ENCODE data around the gene MERTK.
"Not testable (repeated sequence)": the region's sequence is repeated elsewhere in the genome, so short reads cannot be mapped to it uniquely, and the experiment has no call there.

The MERTK gene

DNA sequence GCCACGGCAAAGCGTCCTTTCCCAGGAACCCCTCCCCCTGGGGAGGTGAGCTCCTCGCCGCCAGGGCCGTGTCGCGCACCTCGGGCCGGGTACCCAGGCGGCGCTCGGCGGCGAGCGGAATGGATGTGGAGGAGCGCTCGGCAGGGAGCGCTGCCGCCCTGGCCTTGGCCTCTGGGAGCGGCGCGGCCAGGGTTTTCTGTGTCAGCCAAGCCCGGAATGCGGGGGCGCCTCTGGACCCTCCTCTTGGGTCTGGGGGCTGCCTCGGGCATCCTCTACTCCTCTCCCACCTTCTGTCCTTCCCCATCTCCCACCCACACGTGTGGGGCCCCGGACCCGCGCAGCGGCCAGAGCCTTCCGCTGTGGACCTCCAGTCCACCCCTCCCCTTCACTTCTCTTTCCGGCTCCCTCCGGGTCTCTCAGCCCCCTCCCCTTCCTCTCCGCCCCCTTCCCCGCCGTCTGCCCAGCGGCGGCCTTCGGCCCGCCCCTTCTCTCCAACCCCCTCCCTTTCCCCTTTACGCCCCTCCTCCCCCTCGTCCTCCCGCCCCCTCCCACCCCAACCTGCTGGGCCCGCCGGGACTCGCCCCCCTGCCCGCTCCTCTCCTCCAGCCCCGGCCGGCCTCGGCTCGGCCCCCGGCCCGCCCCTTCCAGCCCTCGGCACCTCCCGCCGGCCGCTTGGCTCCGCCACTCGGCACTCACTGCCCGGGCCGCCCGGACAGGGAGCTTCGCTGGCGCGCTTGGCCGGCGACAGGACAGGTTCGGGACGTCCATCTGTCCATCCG is at the start of gene MERTK:
TSS of gene MERTK (plus strand) at position 684 of the 779 bp plus-strand sequence. CDS start 129 bp downstream, outside the sequence.
- peak; percentile 50 to 71 for DNase-seq

- DNase-seq, result not testable (repeated sequence)
Observed at GRCh38 chr2:111850646-111851045, 47.8 kb upstream of the MERTK start.

DNA sequence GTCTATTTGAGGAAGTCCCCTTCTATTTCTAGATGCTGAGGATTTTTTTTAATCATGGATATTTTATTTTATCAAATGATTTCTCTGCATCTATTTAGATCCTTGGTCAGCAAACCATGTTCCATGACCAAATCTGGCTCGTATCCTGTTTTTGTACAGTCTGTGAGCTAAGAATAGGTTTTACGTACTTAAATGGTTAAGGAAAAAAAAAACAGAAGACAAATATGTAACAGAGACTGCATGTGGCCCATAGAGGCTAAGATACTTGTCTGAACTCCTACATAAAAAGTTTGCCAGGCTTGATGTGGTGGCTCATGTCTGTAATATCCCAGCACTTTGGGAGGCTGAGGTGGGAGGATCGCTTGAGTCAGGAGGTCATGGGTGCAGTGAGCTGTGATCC is 45.9 kb upstream of the MERTK start:
- not testable (repeated sequence) for DNase-seq

- not testable (repeated sequence) for DNase-seq
Observed at GRCh38 chr2:111860005-111860404, 38.4 kb upstream of the MERTK start.

DNA sequence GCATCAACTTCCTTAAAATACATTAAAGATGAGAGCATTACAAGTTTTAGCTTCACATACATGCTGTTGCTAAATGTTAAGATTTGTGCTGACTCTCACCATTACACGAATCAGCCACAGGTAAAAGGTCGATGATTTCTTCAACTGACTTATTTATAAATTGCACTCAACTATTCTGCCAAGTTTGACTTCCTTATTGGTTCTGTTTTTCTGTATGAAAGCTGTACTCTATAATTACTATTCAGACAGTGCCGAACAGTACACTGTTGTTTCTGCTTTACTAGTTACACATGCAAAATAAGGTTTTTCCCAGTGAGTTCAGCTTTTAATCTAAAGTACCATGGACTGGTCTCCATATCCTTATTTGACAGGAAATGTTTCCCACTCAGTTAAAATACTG is 33.3 kb upstream of the MERTK start:
- DNase-seq, result not testable (repeated sequence)

GRCh38 chr2:111872806-111873205 is 25.6 kb upstream of the MERTK start:
- not testable (repeated sequence) for DNase-seq

GRCh38 chr2:111883661-111884591 is 14.5 kb upstream of the MERTK start, which contains the start of gene ANAPC1:
Gene ANAPC1, minus strand, starts transcription at chr2:111884193. Its CDS starts 3,368 bp downstream, at chr2:111880825.
- peak; percentile 59 to 79 for DNase-seq

DNA sequence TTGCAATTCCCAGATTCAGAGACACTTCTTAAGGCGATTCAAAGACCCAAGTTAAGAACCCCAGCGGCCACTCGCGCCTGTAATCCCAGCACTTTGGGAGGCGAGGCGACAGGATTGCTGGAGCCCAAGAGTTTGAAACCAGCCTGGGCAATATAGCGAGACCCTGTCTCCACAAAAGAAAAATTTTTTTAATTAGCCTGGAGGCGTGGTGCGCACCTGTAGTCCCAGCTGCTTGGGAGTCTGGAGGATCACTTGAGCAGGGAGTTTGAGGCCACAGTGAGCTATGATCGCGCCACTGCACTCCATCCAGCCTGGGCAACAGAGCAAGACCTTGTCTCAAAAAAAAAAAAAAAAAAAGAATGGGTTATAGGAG is 13.8 kb upstream of the MERTK start:
- DNase-seq, result no peak

GRCh38 chr2:111896024-111896423 is 2.4 kb upstream of the MERTK start:
- no peak for DNase-seq

DNA sequence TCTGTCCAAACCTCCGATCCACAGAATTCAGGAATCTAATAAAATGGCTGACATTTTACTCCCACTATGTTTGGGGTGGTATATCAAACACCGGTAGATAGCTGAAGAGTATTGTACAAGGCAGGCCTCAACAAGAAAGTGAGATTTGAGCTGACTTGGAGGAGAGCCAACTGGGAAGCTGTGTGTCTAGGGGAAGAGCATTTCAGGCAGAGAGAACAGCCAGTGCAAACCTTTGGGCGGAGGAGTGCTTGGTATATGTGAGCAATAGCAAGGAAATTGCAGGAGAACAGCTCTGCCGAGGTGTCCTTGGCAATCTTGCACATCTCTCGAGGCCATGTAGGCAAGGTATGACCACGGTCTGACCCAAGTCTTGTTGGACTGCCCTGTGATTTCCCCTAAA is 1.8 kb upstream of the MERTK start:
- no peak for DNase-seq

- no peak for DNase-seq
Observed at GRCh38 chr2:111897630-111897923, 830 bp upstream of the MERTK start.

- DNase-seq, result peak in 1 of 2 donors; percentile 54
Observed at GRCh38 chr2:111898703-111899514, 502 bp downstream of the MERTK start.

- DNase-seq, result peak; percentile 35 to 42
Observed at GRCh38 chr2:111900859-111901258, 2.5 kb downstream of the MERTK start.

DNA sequence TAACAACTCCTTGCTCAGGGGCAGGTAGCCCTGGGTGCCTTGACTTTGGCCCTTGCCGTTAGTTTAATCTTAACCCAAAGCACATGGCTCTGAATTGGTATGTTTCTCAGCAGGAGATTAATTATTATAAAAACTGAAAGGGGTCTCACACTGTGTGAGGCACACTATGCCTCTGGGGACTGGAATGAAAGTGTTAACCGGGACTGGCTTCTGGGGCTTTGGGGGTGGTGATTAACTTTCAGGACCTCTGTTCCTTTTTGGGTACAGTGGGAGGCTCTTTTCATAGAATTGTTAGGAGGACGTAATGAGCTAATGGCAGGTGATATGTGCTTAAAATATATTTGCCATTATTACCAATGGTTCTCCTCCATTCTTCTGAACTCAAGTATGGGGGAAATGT is 5.1 kb downstream of the MERTK start:
- DNase-seq, result no peak

GRCh38 chr2:111903930-111904439 is 5.6 kb downstream of the MERTK start:
- DNase-seq, result no peak

- no peak for DNase-seq
Observed at GRCh38 chr2:111904726-111905474, 6.5 kb downstream of the MERTK start.

DNA sequence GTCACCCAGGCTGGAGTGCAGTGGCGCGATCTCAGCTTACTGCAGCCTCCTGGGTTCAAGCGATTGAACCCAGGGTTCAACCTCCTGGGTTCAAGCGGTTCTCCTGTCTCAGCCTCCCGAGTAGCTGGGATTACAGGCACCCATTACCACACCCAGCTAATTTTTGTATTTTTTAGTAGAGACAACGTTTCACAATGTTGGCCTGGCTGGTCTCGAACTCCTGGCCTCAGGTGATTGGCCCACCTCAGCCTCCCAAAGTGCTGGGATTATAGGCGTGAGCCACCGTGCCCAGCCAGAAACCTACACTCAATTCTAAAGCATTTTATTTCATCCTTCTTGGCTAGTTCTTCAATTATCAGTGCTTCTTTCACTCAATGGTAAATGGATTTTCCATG is 7.1 kb downstream of the MERTK start:
- not testable (repeated sequence) for DNase-seq

- peak; percentile 6 to 72 for DNase-seq
Observed at GRCh38 chr2:111905990-111906735, 7.8 kb downstream of the MERTK start.

- DNase-seq, result no peak
Observed at GRCh38 chr2:111908578-111908977, 10.2 kb downstream of the MERTK start.

GRCh38 chr2:111909079-111909478 is 10.7 kb downstream of the MERTK start:
- DNase-seq, result no peak

GRCh38 chr2:111909997-111910396 is 11.6 kb downstream of the MERTK start:
- DNase-seq, result not testable (repeated sequence)

Data from hippocampal formation (tissue), 2 donors.